Measurements from ENCODE around the gene TREM2. TPM values are rescaled to one million over a fixed set of nuclear protein-coding genes. Genes with fewer than 3 reads are reported as not detected.

TREM2 gene
- polyA plus RNA-seq, 4 donors: 0.16 to 0.81 (median 0.21) TPM; not detected in 1

DNA sequence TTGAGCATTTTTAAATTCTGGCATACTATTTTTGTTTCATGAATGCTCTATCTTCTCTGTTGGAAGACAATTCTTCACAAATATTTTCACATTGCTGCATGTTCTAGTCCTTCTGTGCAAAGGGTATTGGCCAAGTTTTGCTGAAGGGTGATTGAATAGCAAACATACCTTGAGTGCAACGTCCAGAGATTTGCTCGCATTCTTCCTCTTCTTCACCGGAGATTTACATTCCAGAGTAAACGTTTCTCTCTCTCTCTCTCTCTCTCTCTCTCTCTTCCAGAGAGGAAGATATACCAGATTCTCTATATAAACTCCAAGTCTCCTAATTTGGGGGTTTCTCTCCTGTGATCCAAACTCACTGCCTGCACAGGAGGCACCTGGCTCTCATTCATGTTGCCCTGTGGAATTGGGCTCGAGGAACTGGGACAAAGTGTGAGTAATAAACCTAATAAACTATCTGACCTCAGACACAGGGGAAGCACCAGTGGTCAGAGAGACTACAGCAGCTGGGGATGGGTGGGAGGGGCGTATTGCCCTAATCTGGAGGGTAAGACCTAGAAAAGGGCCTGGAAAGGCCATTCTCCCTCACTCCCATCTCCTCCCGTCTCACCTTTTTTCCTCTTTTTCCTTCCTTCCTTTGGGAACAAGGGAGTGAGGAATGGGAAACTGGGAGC lies 7.6 kb downstream of the TREM2 start:
- Histone ChIP-seq H3K4me1 (ENCODE audit: control insufficient read depth in 3 of 3, insufficient read depth in 2 of 3, low read depth in 1 of 3, low read length in 2 of 3) (no peaks in the 10 kb centered on the region), H3K36me3 (ENCODE audit: control insufficient read depth in 3 of 3, insufficient read depth in 2 of 3, low read depth in 1 of 3, low read length in 3 of 3) (no peaks in the 10 kb centered on the region), H3K27ac (ENCODE audit: low read depth in 1 of 3, low read length in 2 of 3) (no peak overlapping the region), H3K9me3 (ENCODE audit: control insufficient read depth in 2 of 2, insufficient read depth in 1 of 2, low read depth in 1 of 2, low read length in 1 of 2) (no peaks in the 10 kb centered on the region), H3K27me3 (ENCODE audit: control insufficient read depth in 3 of 3, insufficient read depth in 3 of 3, low read length in 3 of 3) (no peaks in the 10 kb centered on the region), H3K4me3 (ENCODE audit: low read depth in 1 of 3, low read length in 3 of 3) (no peak overlapping the region)
- FAIRE-seq (no peak), DNase-seq (no peak)
- WGBS, 3 donors: 26 to 45% (median 28%) methylated on average over 7 of the region's 7 CpGs

DNA sequence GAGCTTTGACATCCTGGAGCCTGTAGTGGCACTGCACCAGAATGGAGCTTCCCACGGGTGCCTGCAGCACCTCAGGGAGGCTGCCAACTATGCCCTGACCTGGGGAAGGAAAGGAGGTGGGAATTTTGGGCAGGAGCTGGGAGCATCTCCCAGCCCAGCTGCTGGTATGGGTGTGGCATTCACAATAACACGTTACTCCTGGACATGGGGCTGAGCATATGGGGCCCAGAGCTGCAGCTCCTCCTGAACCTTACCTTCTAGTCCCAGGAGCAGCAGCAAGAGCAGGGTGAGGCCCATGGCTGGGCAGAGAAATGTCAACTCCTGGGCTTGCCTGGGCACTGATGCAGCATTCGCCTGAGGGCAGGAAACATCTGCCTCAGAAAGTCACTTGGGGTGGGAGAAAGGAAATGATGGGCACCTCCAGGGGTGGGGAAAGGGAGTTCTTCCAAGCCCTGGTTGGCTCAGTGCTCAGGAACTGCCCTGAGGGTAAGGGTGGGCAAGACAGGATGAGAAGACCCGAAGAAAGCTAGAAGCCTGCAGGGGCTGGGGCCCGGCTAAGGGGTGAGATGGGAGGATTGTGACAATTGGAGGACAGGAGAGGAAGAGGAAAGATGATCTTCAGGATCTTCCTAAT lies 8.8 kb downstream of the TREM2 start, which contains the start of gene TREML1:
TSS of gene TREML1 (minus strand) at position 356 of the 634 bp plus-strand sequence. CDS start at position 297, 59 bp downstream.
- no peaks in the 10 kb centered on the region for H3K4me1 ChIP-seq (ENCODE audit: control insufficient read depth in 3 of 3, insufficient read depth in 2 of 3, low read depth in 1 of 3, low read length in 2 of 3)
- no peak within 1 kb of the TSS for H3K4me3 ChIP-seq (ENCODE audit: low read depth in 1 of 3, low read length in 3 of 3)
- H3K27ac ChIP-seq (ENCODE audit: low read depth in 1 of 3, low read length in 2 of 3): no peak within 1 kb of the TSS
- no peaks in the 10 kb centered on the region for H3K9me3 ChIP-seq (ENCODE audit: control insufficient read depth in 2 of 2, insufficient read depth in 1 of 2, low read depth in 1 of 2, low read length in 1 of 2)
- FAIRE-seq: no peak
- no peak for DNase-seq
- H3K27me3 ChIP-seq (ENCODE audit: control insufficient read depth in 3 of 3, insufficient read depth in 3 of 3, low read length in 3 of 3): no peaks in the 10 kb centered on the region
- 56 to 71% (median 65%) methylated on average over 5 of the region's 5 CpGs for WGBS, 3 donors
- H3K36me3 ChIP-seq (ENCODE audit: control insufficient read depth in 3 of 3, insufficient read depth in 2 of 3, low read depth in 1 of 3, low read length in 3 of 3): no peaks in the 10 kb centered on the region

DNA sequence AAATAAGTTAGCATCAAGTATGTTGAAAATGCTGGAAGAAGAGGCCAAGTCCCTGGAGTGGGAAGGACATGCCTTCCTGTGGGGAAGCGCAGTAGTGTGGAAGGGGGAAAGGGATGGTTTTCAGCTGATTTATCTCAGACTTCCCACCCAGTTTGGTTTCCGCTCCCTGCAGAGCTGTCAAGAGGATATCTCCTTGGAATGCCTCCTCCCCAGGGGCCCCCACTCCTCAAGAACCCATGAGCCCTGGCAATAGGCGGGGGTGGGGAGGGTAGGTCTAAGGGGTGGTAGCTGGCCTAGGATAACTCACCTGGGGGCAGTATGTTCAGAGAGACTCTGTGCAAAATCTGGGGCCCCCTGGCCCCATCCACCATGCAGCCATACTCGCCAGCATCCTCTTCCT lies 9.5 kb downstream of the TREM2 start:
- no peak overlapping the region for H3K27ac ChIP-seq (ENCODE audit: low read depth in 1 of 3, low read length in 2 of 3)
- no peak overlapping the region for H3K4me3 ChIP-seq (ENCODE audit: low read depth in 1 of 3, low read length in 3 of 3)
- 77 to 88% (median 87%) methylated on average over 4 of the region's 4 CpGs for WGBS, 3 donors
- no peak for FAIRE-seq
- DNase-seq: no peak
- no peaks in the 10 kb centered on the region for H3K27me3 ChIP-seq (ENCODE audit: control insufficient read depth in 3 of 3, insufficient read depth in 3 of 3, low read length in 3 of 3)
- no peaks in the 10 kb centered on the region for H3K9me3 ChIP-seq (ENCODE audit: control insufficient read depth in 2 of 2, insufficient read depth in 1 of 2, low read depth in 1 of 2, low read length in 1 of 2)
- H3K36me3 ChIP-seq (ENCODE audit: control insufficient read depth in 3 of 3, insufficient read depth in 2 of 3, low read depth in 1 of 3, low read length in 3 of 3): peaks cover 0 to 2% (median 0%) of the 10 kb centered on the region in 3 donors
- no peaks in the 10 kb centered on the region for H3K4me1 ChIP-seq (ENCODE audit: control insufficient read depth in 3 of 3, insufficient read depth in 2 of 3, low read depth in 1 of 3, low read length in 2 of 3)

DNA sequence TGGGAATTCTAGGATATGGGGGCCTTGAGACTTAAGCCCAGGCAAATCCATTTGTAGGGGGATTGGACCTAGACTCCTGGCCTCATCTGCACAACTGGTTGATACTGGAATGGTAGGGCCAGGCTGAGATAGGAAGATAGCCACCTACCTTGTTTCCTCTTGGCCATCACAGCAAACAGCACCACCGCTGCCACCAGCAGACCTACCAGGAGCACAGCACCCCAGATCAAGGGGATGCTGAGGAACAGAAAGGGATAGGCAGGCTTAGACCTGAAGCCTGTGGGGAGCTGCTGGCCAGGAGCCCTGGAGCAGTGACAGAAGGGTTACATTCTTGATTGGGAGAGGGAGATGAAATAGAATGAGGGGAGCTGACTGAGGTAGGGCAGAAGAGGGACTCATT lies 12.2 kb downstream of the TREM2 start:
- Histone ChIP-seq H3K9me3 (ENCODE audit: control insufficient read depth in 2 of 2, insufficient read depth in 1 of 2, low read depth in 1 of 2, low read length in 1 of 2) (no peaks in the 10 kb centered on the region), H3K4me1 (ENCODE audit: control insufficient read depth in 3 of 3, insufficient read depth in 2 of 3, low read depth in 1 of 3, low read length in 2 of 3) (no peaks in the 10 kb centered on the region), H3K27ac (ENCODE audit: low read depth in 1 of 3, low read length in 2 of 3) (no peak overlapping the region), H3K4me3 (ENCODE audit: low read depth in 1 of 3, low read length in 3 of 3) (no peak overlapping the region), H3K36me3 (ENCODE audit: control insufficient read depth in 3 of 3, insufficient read depth in 2 of 3, low read depth in 1 of 3, low read length in 3 of 3) (peaks cover 0 to 2% (median 0%) of the 10 kb centered on the region in 3 donors), H3K27me3 (ENCODE audit: control insufficient read depth in 3 of 3, insufficient read depth in 3 of 3, low read length in 3 of 3) (no peaks in the 10 kb centered on the region)
- FAIRE-seq (no peak), DNase-seq (no peak)
- WGBS, 3 donors: 75 to 85% (median 79%) methylated on average over 1 of the region's 1 CpG

DNA sequence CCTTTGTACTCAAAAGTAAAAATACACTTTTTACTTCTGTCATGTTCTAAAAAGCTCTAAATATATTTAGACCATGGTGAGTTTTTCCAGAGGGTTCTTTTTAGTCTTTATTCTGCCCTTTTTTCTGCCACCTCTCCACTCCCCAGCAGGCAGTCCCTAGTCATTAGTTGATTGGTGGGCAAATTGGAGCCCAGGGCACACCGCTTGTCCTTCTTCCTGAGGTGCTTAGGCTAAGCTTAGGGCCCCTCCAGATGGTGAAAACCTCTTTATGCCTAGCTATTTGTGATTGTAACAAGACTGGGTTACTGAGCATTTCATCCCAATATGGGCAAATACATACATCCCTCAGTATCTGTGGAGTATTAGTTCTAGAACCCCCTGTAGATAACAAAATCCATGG lies 15.0 kb downstream of the TREM2 start:
- whole genome bisulfite sequencing, 3 donors: 93 to 100% (median 96%) methylated on average over 1 of the region's 1 CpG
- DNase-seq: no peak
- Histone ChIP-seq H3K4me3 (ENCODE audit: low read depth in 1 of 3, low read length in 3 of 3) (no peak overlapping the region), H3K9me3 (ENCODE audit: control insufficient read depth in 2 of 2, insufficient read depth in 1 of 2, low read depth in 1 of 2, low read length in 1 of 2) (no peaks in the 10 kb centered on the region), H3K36me3 (ENCODE audit: control insufficient read depth in 3 of 3, insufficient read depth in 2 of 3, low read depth in 1 of 3, low read length in 3 of 3) (peaks cover 0 to 2% (median 0%) of the 10 kb centered on the region in 3 donors), H3K27me3 (ENCODE audit: control insufficient read depth in 3 of 3, insufficient read depth in 3 of 3, low read length in 3 of 3) (no peaks in the 10 kb centered on the region), H3K27ac (ENCODE audit: low read depth in 1 of 3, low read length in 2 of 3) (no peak overlapping the region), H3K4me1 (ENCODE audit: control insufficient read depth in 3 of 3, insufficient read depth in 2 of 3, low read depth in 1 of 3, low read length in 2 of 3) (no peaks in the 10 kb centered on the region)
- no peak for FAIRE-seq

DNA sequence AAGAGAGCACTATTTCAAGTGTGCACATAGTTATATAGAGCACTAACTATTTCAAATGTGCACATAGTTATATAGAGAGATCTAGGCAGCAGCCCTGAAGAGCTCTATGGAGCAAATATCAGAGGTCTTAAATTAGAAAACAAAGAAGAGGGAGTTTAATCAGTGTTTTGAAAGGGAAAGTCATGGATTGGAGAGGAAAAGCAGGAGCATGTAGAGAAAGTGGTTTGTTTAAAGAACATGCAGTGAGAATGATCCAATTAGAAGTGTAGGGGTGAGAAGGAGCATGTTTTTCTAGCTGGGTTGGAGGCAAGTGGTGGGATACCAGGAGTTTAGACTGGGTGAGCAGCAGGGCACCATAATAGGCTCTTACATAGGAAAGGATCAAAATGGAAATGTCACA lies 26.0 kb downstream of the TREM2 start:
- H3K4me3 ChIP-seq (ENCODE audit: low read depth in 1 of 3, low read length in 3 of 3): no peak overlapping the region
- H3K36me3 ChIP-seq (ENCODE audit: control insufficient read depth in 3 of 3, insufficient read depth in 2 of 3, low read depth in 1 of 3, low read length in 3 of 3): peaks cover 0 to 3% (median 0%) of the 10 kb centered on the region in 3 donors
- H3K9me3 ChIP-seq (ENCODE audit: control insufficient read depth in 2 of 2, insufficient read depth in 1 of 2, low read depth in 1 of 2, low read length in 1 of 2): no peaks in the 10 kb centered on the region
- no peaks in the 10 kb centered on the region for H3K27me3 ChIP-seq (ENCODE audit: control insufficient read depth in 3 of 3, insufficient read depth in 3 of 3, low read length in 3 of 3)
- no peak for FAIRE-seq
- no peak for DNase-seq
- no peak overlapping the region for H3K27ac ChIP-seq (ENCODE audit: low read depth in 1 of 3, low read length in 2 of 3)
- H3K4me1 ChIP-seq (ENCODE audit: control insufficient read depth in 3 of 3, insufficient read depth in 2 of 3, low read depth in 1 of 3, low read length in 2 of 3): no peaks in the 10 kb centered on the region

DNA sequence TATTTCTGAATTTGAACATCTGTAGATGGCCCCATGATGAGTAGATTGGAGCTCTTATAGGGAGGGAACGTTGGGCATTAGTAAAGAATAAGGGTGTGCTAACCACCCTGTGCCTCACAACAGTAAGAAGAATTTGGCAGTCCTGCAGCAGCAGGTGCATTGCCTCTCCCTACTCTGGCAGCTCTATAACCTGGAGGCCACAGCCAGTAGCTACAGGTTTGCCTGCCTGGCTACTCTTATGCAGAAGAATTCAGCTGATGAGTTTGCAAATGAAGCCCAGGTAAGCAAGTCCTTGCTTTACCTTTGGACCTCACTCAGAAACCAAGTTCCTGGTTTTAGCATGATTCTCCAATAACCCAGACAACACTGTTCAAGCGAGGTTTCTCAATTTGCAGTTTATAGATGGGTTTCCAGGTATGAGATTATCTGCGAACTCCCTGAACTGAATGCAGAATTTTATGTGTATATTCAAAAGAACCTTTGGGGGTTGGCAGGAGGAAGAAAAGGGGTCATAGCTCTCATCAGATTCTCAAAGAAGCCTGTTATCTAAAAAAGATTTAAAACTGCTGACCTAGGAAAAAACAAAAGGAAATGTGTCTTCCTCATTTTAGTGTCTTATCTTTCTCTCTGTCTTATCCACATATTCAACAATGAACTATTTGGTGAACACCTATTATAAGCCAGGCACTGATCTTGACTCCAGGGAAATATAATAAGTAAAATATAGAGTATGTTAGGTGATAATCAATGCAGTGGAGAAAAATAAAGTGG lies 27.7 kb downstream of the TREM2 start:
- WGBS, 3 donors: 45 to 74% (median 73%) methylated on average over 3 of the region's 3 CpGs
- DNase-seq (peak in 1 of 2 donors; percentile 5), FAIRE-seq (no peak)
- no peaks in the 10 kb centered on the region for H3K27me3 ChIP-seq (ENCODE audit: control insufficient read depth in 3 of 3, insufficient read depth in 3 of 3, low read length in 3 of 3)
- H3K27ac ChIP-seq (ENCODE audit: low read depth in 1 of 3, low read length in 2 of 3): no peak overlapping the region
- H3K9me3 ChIP-seq (ENCODE audit: control insufficient read depth in 2 of 2, insufficient read depth in 1 of 2, low read depth in 1 of 2, low read length in 1 of 2): no peaks in the 10 kb centered on the region
- peaks cover 0 to 3% (median 0%) of the 10 kb centered on the region in 3 donors for H3K36me3 ChIP-seq (ENCODE audit: control insufficient read depth in 3 of 3, insufficient read depth in 2 of 3, low read depth in 1 of 3, low read length in 3 of 3)
- H3K4me3 ChIP-seq (ENCODE audit: low read depth in 1 of 3, low read length in 3 of 3): no peak overlapping the region
- no peaks in the 10 kb centered on the region for H3K4me1 ChIP-seq (ENCODE audit: control insufficient read depth in 3 of 3, insufficient read depth in 2 of 3, low read depth in 1 of 3, low read length in 2 of 3)

DNA sequence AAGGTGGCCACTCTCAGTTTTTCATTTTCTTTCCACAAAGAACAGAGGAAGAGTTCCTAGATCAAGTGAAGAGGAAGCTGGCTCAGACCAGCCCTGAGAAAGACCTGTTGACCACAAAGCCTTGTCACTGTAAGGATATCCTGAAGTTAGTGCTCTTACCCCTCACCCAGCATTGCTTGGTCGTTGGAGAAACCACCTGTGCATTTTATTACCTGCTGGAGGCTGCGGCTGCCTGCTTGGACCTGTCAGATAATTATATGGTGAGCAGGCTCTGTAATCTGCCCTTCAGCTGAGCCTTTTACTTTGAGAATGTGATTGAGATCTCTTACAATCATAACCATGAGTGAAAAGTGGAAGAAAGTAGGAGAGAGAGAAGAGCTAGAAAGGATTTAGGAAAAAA lies 30.7 kb downstream of the TREM2 start:
- Histone ChIP-seq H3K9me3 (ENCODE audit: control insufficient read depth in 2 of 2, insufficient read depth in 1 of 2, low read depth in 1 of 2, low read length in 1 of 2) (no peaks in the 10 kb centered on the region), H3K27me3 (ENCODE audit: control insufficient read depth in 3 of 3, insufficient read depth in 3 of 3, low read length in 3 of 3) (no peaks in the 10 kb centered on the region), H3K4me1 (ENCODE audit: control insufficient read depth in 3 of 3, insufficient read depth in 2 of 3, low read depth in 1 of 3, low read length in 2 of 3) (no peaks in the 10 kb centered on the region), H3K4me3 (ENCODE audit: low read depth in 1 of 3, low read length in 3 of 3) (no peak overlapping the region), H3K27ac (ENCODE audit: low read depth in 1 of 3, low read length in 2 of 3) (no peak overlapping the region), H3K36me3 (ENCODE audit: control insufficient read depth in 3 of 3, insufficient read depth in 2 of 3, low read depth in 1 of 3, low read length in 3 of 3) (peaks cover 0 to 3% (median 0%) of the 10 kb centered on the region in 3 donors)
- FAIRE-seq: no peak
- no peak for DNase-seq
- WGBS, 3 donors: 22 to 41% (median 32%) methylated on average over 2 of the region's 2 CpGs
